ENCODE data around the gene CYTH1. TPM values are rescaled to one million over a fixed set of nuclear protein-coding genes. Genes with fewer than 3 reads are reported as not detected.

Gene CYTH1
- total RNA-seq, 2 donors from 2014 or later, result 23.1 to 27.4 TPM

GRCh38 chr17:78687125-78687524 lies 94.9 kb downstream of the CYTH1 start:
- Histone ChIP-seq H3K36me3 (ENCODE audit: control insufficient read depth, insufficient read depth, low read length) (peaks cover 37% of the 10 kb centered on the region), H3K9me3 (ENCODE audit: control insufficient read depth, low read length) (no peaks in the 10 kb centered on the region), H3K27me3 (ENCODE audit: control insufficient read depth, insufficient read depth, low read length, poor library complexity, severe bottlenecking) (no peaks in the 10 kb centered on the region), H3K4me1 (ENCODE audit: control insufficient read depth, insufficient read depth, low read length) (no peaks in the 10 kb centered on the region), H3K27ac (ENCODE audit: low read depth, low read length) (no peak overlapping the region), H3K9ac (ENCODE audit: extremely low read depth, low read length, poor library complexity, severe bottlenecking) (no peak overlapping the region), H3K4me3 (ENCODE audit: low read length) (no peak overlapping the region)
- peaks cover 4% of the 10 kb centered on the region for H3K9me3 Mint-ChIP-seq
- no peak overlapping the region for H3K27ac Mint-ChIP-seq
- no peak overlapping the region for H3K4me3 Mint-ChIP-seq
- peaks cover 31% of the 10 kb centered on the region for H3K36me3 Mint-ChIP-seq (ENCODE audit: low read depth)
- TF ChIP-seq, protein P1, sequence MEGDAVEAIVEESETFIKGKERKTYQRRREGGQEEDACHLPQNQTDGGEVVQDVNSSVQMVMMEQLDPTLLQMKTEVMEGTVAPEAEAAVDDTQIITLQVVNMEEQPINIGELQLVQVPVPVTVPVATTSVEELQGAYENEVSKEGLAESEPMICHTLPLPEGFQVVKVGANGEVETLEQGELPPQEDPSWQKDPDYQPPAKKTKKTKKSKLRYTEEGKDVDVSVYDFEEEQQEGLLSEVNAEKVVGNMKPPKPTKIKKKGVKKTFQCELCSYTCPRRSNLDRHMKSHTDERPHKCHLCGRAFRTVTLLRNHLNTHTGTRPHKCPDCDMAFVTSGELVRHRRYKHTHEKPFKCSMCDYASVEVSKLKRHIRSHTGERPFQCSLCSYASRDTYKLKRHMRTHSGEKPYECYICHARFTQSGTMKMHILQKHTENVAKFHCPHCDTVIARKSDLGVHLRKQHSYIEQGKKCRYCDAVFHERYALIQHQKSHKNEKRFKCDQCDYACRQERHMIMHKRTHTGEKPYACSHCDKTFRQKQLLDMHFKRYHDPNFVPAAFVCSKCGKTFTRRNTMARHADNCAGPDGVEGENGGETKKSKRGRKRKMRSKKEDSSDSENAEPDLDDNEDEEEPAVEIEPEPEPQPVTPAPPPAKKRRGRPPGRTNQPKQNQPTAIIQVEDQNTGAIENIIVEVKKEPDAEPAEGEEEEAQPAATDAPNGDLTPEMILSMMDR (conservative IDR thresholded peaks at IDR 0.05), result no peak
- peaks cover 2% of the 10 kb centered on the region for H3K4me1 Mint-ChIP-seq
- H3K27me3 Mint-ChIP-seq (ENCODE audit: insufficient read depth), result no peaks in the 10 kb centered on the region
- no peak for DNase-seq
- 95% methylated on average over 3 of the region's 3 CpGs for WGBS, 2 experiments (ENCODE audit: insufficient coverage in 1 of 2, insufficient read length in 1 of 2)

- peaks cover under 1% of the 10 kb centered on the region for H3K9me3 Mint-ChIP-seq
- H3K27ac Mint-ChIP-seq, result no peak overlapping the region
- H3K9me3 ChIP-seq (ENCODE audit: control insufficient read depth, low read length), result no peaks in the 10 kb centered on the region
- H3K36me3 ChIP-seq (ENCODE audit: control insufficient read depth, insufficient read depth, low read length), result peaks cover 28% of the 10 kb centered on the region
- no peak overlapping the region for H3K27ac ChIP-seq (ENCODE audit: low read depth, low read length)
- H3K9ac ChIP-seq (ENCODE audit: extremely low read depth, low read length, poor library complexity, severe bottlenecking), result no peak overlapping the region
- no peak overlapping the region for H3K4me3 ChIP-seq (ENCODE audit: low read length)
- 85 to 94% methylated on average over 4 to 6 of the region's 6 CpGs for WGBS, 2 experiments (ENCODE audit: insufficient coverage in 1 of 2, insufficient read length in 1 of 2)
- no peak for DNase-seq
- H3K4me1 ChIP-seq (ENCODE audit: control insufficient read depth, insufficient read depth, low read length), result no peaks in the 10 kb centered on the region
- TF ChIP-seq, protein P1 (conservative IDR thresholded peaks at IDR 0.05), result no peak
- H3K4me3 Mint-ChIP-seq, result no peak overlapping the region
- peaks cover 20% of the 10 kb centered on the region for H3K36me3 Mint-ChIP-seq (ENCODE audit: low read depth)
- no peaks in the 10 kb centered on the region for H3K27me3 ChIP-seq (ENCODE audit: control insufficient read depth, insufficient read depth, low read length, poor library complexity, severe bottlenecking)
- H3K27me3 Mint-ChIP-seq (ENCODE audit: insufficient read depth), result no peaks in the 10 kb centered on the region
- H3K4me1 Mint-ChIP-seq, result peaks cover 19% of the 10 kb centered on the region
These were observed 98.0 kb downstream of the CYTH1 start for GRCh38 chr17:78684026-78684425.

DNA sequence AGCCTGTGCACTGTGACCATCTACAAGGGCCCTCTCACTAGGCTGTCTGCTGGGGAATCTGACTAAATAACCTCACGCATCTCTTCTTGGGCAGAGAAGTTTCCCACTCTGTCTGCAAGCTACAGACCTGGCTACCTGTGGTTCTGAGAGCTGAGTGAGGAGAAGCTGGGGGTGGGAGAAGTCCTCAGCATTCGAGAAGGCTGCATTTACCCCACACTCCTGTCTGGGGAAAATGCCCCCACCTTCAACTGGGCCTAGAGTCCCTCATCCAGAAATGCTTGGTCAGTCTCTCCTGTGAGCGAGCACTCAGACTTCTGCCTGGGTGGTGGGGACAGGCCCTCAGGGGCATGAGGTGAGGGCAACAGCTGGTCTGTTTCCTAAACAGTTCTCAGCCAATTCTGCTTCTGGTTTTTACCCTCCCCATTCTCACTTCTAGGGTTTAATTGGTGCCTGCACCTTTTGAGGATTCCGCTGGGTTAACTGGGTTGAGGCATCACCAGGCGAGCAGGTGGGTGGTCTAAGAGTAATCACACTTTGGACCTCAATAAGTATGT lies 98.6 kb downstream of the CYTH1 start:
- Histone ChIP-seq H3K9ac (ENCODE audit: extremely low read depth, low read length, poor library complexity, severe bottlenecking) (no peak overlapping the region), H3K27ac (ENCODE audit: low read depth, low read length) (no peak overlapping the region), H3K27me3 (ENCODE audit: control insufficient read depth, insufficient read depth, low read length, poor library complexity, severe bottlenecking) (no peaks in the 10 kb centered on the region), H3K9me3 (ENCODE audit: control insufficient read depth, low read length) (no peaks in the 10 kb centered on the region), H3K36me3 (ENCODE audit: control insufficient read depth, insufficient read depth, low read length) (peaks cover 28% of the 10 kb centered on the region), H3K4me1 (ENCODE audit: control insufficient read depth, insufficient read depth, low read length) (no peaks in the 10 kb centered on the region), H3K4me3 (ENCODE audit: low read length) (no peak overlapping the region)
- DNase-seq, result no peak
- peak overlapping the region; percentile 11 for H3K27ac Mint-ChIP-seq
- no peaks in the 10 kb centered on the region for H3K9me3 Mint-ChIP-seq
- H3K27me3 Mint-ChIP-seq (ENCODE audit: insufficient read depth), result no peaks in the 10 kb centered on the region
- peaks cover 14% of the 10 kb centered on the region for H3K36me3 Mint-ChIP-seq (ENCODE audit: low read depth)
- TF ChIP-seq, protein P1 (conservative IDR thresholded peaks at IDR 0.05), result no peak
- peaks cover 19% of the 10 kb centered on the region for H3K4me1 Mint-ChIP-seq
- no peak overlapping the region for H3K4me3 Mint-ChIP-seq
- WGBS, 2 experiments (ENCODE audit: insufficient coverage in 1 of 2, insufficient read length in 1 of 2), result 91 to 96% methylated on average over 3 to 5 of the region's 5 CpGs

Data from endodermal cell (in vitro differentiated cells).